Subcutaneous abdominal adipose tissue (tissue), 5 donors: ENCODE data around the gene TMEM253.
A peak's percentile ranks its signal among the peaks of the same experiment; 100 is the strongest.

Source experiments
- H3K27ac ChIP-seq: one replicate; pipeline ENCODE4 v1.7.0; 2013; ENCODE audit warnings: low read depth, mild to moderate bottlenecking, inconsistent platforms, low read length, moderate library complexity
- H3K27me3 ChIP-seq, 5 donors: one replicate each; pipeline ENCODE4 v1.7.0; 2013; ENCODE audit warnings: low read length in 5 of 5, inconsistent platforms in 1 of 5; ENCODE audit not compliant: control insufficient read depth in 5 of 5, insufficient read depth in 4 of 5
- H3K36me3 ChIP-seq, 5 donors: one replicate each; pipeline ENCODE4 v1.7.0; 2013; ENCODE audit warnings: low read length in 5 of 5; ENCODE audit not compliant: control insufficient read depth in 5 of 5, insufficient read depth in 5 of 5
- H3K4me1 ChIP-seq, 5 donors: one replicate each; pipeline ENCODE4 v1.7.0; 2013; ENCODE audit warnings: low read length in 5 of 5, mild to moderate bottlenecking in 3 of 5, moderate library complexity in 1 of 5; ENCODE audit not compliant: control insufficient read depth in 5 of 5, insufficient read depth in 5 of 5
- H3K4me3 ChIP-seq, 5 donors: one replicate each; pipeline ENCODE4 v1.7.0; 2013; ENCODE audit warnings: low read length in 5 of 5, low read depth in 1 of 5
- H3K9ac ChIP-seq, 5 donors: one replicate each; pipeline ENCODE4 v1.7.0; 2013; ENCODE audit warnings: low read length in 5 of 5, mild to moderate bottlenecking in 4 of 5, moderate library complexity in 3 of 5
- H3K9me3 ChIP-seq, 5 donors: one replicate each; pipeline ENCODE4 v1.7.0; 2013; ENCODE audit warnings: low read length in 5 of 5; ENCODE audit not compliant: control insufficient read depth in 5 of 5
- donor health status: healthy.
- donor health status: healthy.
- donor health status: healthy.
- donor health status: healthy.
- donor health status: healthy.

TMEM253 gene

DNA sequence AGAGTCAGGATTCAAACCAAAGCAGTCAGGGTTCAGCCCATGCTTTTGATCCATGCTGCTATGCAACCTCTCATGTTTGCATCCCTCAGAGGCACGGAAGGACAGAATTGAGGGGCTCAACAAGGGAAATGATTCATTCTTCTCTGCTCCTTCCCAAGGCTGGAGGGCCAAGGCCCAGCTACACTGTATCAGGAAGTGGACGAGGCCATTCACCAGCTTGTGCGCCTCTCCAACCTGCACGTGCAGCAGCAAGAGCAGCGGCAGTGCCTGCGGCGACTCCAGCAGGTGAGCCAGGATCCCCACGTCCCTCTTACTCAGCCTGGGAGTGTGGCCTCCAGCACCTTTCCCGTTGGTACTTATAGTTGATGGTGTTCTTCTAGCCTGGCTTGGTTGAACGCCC lies 22.1 kb upstream of the TMEM253 start:
- Histone ChIP-seq H3K9ac (no peak overlapping the region), H3K9me3 (no peaks in the 10 kb centered on the region), H3K4me1 (peaks cover 0 to 22% (median under 1%) of the 10 kb centered on the region in 5 donors), H3K36me3 (peaks cover 15 to 98% (median 94%) of the 10 kb centered on the region in 5 donors), H3K27ac (no peak overlapping the region), H3K4me3 (no peak overlapping the region), H3K27me3 (no peaks in the 10 kb centered on the region)

DNA sequence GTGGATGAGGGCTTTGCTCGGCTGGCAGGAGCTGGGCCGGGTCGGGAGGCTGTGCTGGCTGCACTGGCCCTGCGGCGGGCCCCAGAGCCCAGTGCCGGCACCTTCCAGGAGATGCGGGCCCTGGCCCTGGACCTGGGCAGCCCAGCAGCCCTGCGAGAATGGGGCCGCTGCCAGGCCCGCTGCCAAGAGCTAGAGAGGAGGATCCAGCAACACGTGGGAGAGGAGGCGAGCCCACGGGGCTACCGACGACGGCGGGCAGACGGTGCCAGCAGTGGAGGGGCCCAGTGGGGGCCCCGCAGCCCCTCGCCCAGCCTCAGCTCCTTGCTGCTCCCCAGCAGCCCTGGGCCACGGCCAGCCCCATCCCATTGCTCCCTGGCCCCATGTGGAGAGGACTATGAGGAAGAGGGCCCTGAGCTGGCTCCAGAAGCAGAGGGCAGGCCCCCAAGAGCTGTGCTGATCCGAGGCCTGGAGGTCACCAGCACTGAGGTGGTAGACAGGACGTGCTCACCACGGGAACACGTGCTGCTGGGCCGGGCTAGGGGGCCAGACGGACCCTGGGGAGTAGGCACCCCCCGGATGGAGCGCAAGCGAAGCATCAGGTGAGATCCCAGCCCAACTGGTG lies 19.2 kb upstream of the TMEM253 start:
- peaks cover 27 to 98% (median 89%) of the 10 kb centered on the region in 5 donors for H3K36me3 ChIP-seq
- no peak overlapping the region for H3K9ac ChIP-seq
- H3K4me3 ChIP-seq, result no peak overlapping the region
- no peak overlapping the region for H3K27ac ChIP-seq
- H3K4me1 ChIP-seq, result peaks cover 0 to 42% (median 26%) of the 10 kb centered on the region in 5 donors
- H3K9me3 ChIP-seq, result no peaks in the 10 kb centered on the region
- no peaks in the 10 kb centered on the region for H3K27me3 ChIP-seq

DNA sequence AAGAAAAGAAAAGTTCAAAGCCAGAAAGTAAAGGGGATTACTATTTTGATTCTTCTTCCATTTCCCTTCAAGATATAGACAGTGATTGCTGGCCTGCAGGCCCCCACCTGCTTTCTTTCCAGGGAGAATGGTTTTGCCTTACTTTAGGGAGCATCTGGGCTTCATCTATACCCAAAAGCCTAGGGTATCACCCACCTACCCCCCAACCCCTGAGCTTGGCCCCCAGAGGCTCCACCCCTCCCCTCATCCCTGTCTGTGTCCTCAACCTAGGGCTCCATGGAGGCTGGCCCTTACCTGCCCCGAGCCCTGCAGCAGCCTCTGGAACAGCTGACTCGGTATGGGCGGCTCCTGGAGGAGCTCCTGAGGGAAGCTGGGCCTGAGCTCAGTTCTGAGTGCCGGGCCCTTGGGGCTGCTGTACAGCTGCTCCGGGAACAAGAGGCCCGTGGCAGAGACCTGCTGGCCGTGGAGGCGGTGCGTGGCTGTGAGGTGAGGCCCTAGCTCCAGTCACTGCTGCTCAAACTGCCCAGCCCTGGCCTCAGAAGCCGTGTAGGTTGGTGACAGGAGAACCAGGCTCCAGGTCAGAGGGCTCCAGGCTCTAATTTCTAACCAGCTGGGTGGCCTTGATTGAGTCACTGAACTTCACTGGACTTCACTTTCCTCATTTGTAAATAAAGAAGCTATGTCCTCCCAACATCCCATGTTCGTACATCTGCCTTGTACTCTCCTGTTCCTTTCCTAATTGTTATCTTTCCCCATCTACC lies 17.1 kb upstream of the TMEM253 start:
- Histone ChIP-seq H3K27ac (peak overlapping the region; percentile 89), H3K36me3 (peaks cover 21 to 99% (median 90%) of the 10 kb centered on the region in 5 donors)

DNA sequence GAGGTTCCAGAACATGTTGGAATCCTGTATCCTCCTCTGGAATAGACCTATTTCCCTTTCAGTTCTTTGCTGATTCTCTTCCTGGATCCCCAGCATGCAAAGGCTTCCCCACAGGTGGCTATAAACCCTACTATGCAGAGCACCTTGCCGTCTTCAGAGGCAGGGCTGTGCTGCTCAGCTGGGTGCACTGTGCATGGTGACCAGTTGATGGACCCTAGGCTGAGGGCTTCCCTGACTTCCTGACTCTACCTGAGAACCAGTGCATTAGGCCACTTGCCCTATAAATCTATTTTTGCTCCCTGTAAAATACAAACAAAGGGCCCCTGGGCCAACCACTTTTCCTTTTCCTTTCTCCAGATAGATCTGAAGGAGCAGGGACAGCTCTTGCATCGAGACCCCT lies 16.5 kb upstream of the TMEM253 start:
- H3K36me3 ChIP-seq, result peaks cover 21 to 99% (median 90%) of the 10 kb centered on the region in 5 donors

More for the DNA sequence above, 17.1 kb upstream of the TMEM253 start:
- H3K4me1 ChIP-seq, result peaks cover 0 to 56% (median 38%) of the 10 kb centered on the region in 5 donors
- H3K9me3 ChIP-seq, result no peaks in the 10 kb centered on the region
- H3K4me3 ChIP-seq, result no peak overlapping the region
- peak overlapping the region in 1 of 5 donors; percentile 27 for H3K9ac ChIP-seq
- H3K27me3 ChIP-seq, result no peaks in the 10 kb centered on the region

DNA sequence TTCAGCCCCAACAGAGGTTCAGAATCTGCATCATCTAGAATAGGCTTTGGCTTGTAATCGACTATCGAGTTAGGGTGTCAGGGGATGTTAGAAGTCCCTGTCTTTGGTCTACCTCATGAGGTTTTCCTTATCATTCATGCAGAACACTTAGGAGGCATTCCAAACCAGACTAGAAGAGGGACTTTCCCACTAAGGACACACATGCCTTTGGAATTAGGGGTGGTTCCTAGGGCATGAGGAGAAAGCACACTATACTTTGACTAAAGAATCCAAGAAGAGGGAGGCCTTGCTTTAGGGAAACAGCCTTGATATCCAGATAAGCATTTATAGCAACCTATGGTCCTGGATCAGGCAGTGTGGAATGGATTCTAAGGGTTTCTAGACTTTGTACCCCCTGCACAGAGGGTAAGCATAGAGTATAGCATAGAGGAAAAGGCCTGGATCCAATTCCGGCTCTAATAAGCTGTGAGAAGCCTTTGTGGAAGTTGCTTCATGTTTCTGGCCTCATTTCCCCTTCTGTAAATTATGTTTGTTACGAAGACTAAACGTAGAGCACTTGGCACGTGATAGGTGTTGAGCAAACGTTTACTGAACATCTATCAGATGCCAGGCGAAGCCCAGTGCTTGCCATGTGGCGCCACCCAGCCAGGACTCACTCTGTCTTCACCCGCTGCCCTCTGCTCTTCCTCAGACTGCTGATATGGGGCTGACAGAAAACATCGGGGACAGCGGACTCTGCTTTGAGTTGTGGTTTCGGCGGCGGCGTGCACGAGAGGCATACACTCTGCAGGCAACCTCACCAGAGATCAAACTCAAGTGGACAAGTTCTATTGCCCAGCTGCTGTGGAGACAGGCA lies 15.6 kb upstream of the TMEM253 start:
- peaks cover 6 to 62% (median 38%) of the 10 kb centered on the region in 5 donors for H3K4me1 ChIP-seq
- peak overlapping the region in 1 of 5 donors; percentile 29 for H3K4me3 ChIP-seq
- H3K36me3 ChIP-seq, result peaks cover 17 to 99% (median 90%) of the 10 kb centered on the region in 5 donors
- peak overlapping the region in 4 of 5 donors; percentile 33 to 74 (median 46) for H3K9ac ChIP-seq
- no peaks in the 10 kb centered on the region for H3K9me3 ChIP-seq
- no peaks in the 10 kb centered on the region for H3K27me3 ChIP-seq
- H3K27ac ChIP-seq, result peak overlapping the region; percentile 89

More for the DNA sequence above, 16.5 kb upstream of the TMEM253 start:
- Histone ChIP-seq H3K9ac (peak overlapping the region in 1 of 5 donors; percentile 74), H3K4me3 (no peak overlapping the region), H3K9me3 (no peaks in the 10 kb centered on the region), H3K27me3 (no peaks in the 10 kb centered on the region), H3K27ac (peak overlapping the region; percentile 89), H3K4me1 (peaks cover 3 to 56% (median 38%) of the 10 kb centered on the region in 5 donors)

DNA sequence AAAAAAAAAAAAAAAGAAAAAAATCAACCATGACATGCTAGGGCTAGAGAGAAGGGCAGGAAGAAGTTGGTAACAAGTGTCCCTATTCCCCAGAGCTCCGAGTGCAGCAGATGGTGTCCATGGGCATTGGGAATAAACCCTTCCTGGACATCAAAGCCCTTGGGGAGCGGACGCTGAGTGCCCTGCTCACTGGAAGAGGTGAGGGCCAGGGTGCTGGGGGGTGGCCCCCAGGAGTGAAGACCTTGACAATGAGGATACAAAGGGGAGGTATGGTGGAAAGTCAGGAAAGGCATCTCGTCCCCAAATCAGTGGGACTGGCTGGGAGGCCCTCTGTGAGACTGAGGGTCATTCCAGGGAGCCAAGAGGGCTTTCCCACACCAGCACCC lies 14.0 kb upstream of the TMEM253 start:
- Histone ChIP-seq H3K36me3 (peaks cover 17 to 99% (median 86%) of the 10 kb centered on the region in 5 donors), H3K4me1 (peaks cover 6 to 62% (median 38%) of the 10 kb centered on the region in 5 donors), H3K27me3 (no peaks in the 10 kb centered on the region), H3K4me3 (no peak overlapping the region), H3K9me3 (no peaks in the 10 kb centered on the region), H3K9ac (peak overlapping the region in 2 of 5 donors; percentile 9 to 34), H3K27ac (peak overlapping the region; percentile 89)

DNA sequence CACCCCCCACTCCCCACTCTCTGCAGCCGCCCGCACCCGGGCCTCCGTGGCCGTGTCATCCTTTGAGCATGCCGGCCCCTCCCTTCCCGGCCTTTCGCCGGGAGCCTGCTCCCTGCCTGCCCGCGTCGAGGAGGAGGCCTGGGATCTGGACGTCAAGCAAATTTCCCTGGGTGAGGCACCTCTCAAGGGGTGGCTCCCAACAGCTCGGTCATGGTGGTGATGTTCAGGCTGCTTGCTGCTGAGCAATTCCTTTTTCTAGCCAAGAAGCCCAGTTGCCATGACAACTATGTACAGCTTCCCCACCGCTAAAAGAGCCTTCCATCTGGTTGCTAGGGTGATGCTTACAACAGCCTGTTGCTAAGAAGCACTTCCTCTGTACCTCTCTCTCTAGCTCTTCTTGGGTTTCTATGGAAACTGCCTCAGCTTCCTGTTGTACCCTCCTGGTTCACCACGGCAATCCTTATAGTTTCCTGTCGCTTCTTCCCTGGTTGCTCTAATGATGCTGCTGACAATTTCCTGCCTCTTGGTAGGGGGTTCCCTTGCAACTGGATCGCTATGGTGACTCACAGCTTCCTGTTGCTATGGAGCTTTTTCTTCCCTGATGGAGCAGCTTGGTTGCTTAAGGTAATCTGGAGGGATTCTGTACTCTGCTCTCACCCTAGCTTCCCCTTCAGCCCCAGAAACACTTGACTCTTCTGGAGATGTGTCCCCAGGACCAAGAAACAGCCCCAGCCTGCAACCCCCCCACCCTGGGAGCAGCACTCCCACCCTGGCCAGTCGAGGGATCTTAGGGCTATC lies 13.4 kb upstream of the TMEM253 start:
- Histone ChIP-seq H3K9me3 (no peaks in the 10 kb centered on the region), H3K36me3 (peaks cover 17 to 97% (median 80%) of the 10 kb centered on the region in 5 donors), H3K4me1 (peaks cover 6 to 61% (median 43%) of the 10 kb centered on the region in 5 donors), H3K9ac (peak overlapping the region in 2 of 5 donors; percentile 34 to 35), H3K27me3 (no peaks in the 10 kb centered on the region), H3K4me3 (no peak overlapping the region), H3K27ac (peak overlapping the region; percentile 89)

DNA sequence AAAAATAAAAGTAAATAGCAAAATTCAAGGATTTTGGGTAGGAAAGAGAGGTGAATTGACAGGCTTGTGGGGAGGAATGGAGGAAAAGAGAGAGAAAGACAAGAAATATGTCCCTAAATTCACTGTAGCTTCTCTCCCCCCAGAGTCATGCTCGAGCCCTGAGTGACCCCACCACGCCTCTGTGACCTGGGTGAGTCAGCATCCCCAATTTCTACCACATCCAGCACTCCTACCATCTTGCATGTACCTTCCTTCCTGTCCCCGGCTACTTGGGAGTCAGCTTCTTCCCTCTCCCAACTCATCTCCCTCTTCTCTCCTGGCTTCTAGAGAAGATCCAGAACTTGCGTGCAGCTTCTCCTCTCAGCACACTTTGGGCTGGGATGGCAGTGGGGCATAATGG lies 12.2 kb upstream of the TMEM253 start:
- Histone ChIP-seq H3K9ac (no peak overlapping the region), H3K4me3 (no peak overlapping the region), H3K4me1 (peaks cover 6 to 60% (median 43%) of the 10 kb centered on the region in 5 donors), H3K27me3 (no peaks in the 10 kb centered on the region), H3K36me3 (peaks cover 17 to 94% (median 77%) of the 10 kb centered on the region in 5 donors), H3K9me3 (no peaks in the 10 kb centered on the region), H3K27ac (peak overlapping the region; percentile 89)

DNA sequence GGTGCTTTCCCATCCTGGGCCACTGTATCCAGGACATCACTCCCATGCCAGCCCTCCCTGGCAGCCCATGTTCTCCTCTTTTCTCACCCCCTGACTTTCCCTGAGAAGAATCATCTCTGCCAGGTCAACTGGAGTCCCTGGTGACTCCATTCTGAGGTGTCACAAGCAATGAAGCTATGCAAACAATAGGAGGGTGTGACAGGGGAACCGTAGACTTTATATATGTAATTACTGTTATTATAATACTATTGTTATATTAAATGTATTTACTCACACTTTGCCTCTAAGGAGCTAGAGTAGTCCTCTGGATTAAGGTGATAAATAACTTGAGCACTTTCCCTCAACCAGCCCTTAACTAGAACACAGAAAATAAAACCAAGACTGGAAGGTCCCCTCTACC lies 11.6 kb upstream of the TMEM253 start:
- peaks cover 14 to 88% (median 72%) of the 10 kb centered on the region in 5 donors for H3K36me3 ChIP-seq

More for the DNA sequence above, 11.6 kb upstream of the TMEM253 start:
- Histone ChIP-seq H3K4me1 (peaks cover 6 to 60% (median 42%) of the 10 kb centered on the region in 5 donors), H3K9ac (no peak overlapping the region), H3K4me3 (no peak overlapping the region), H3K27me3 (no peaks in the 10 kb centered on the region), H3K9me3 (no peaks in the 10 kb centered on the region), H3K27ac (peak overlapping the region; percentile 89)
